LNCAP (cell line): ENCODE data around the gene POU6F2.

Experiments used
- TF ChIP-seq, protein P1 (sequence below): fragments of 450-650 bp; IDR thresholded peaks from 2 replicates; pipeline ENCODE4 v1.5.1; 2017; ENCODE audit warnings: mild to moderate bottlenecking

Gene POU6F2

DNA sequence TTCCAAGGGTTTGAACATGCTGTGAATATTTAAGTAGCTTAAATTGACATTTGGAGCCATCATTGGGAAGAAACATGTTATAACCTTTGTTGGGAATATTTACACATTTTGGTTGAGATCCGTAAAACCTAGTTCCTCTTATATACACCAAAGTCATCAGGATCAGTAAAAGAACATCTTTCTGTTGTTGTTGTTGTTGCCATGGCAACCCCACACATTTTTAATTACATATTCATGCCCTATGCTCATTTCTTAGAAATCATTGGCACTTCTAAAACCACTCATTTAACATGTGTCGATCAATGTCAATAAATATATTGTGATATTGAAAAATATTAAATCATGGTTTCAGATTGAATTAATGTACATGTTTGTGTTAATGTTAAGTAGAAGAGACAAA, 122.6 kb downstream of the POU6F2 start:
- TF ChIP-seq, protein P1, sequence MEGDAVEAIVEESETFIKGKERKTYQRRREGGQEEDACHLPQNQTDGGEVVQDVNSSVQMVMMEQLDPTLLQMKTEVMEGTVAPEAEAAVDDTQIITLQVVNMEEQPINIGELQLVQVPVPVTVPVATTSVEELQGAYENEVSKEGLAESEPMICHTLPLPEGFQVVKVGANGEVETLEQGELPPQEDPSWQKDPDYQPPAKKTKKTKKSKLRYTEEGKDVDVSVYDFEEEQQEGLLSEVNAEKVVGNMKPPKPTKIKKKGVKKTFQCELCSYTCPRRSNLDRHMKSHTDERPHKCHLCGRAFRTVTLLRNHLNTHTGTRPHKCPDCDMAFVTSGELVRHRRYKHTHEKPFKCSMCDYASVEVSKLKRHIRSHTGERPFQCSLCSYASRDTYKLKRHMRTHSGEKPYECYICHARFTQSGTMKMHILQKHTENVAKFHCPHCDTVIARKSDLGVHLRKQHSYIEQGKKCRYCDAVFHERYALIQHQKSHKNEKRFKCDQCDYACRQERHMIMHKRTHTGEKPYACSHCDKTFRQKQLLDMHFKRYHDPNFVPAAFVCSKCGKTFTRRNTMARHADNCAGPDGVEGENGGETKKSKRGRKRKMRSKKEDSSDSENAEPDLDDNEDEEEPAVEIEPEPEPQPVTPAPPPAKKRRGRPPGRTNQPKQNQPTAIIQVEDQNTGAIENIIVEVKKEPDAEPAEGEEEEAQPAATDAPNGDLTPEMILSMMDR, result no peak

DNA sequence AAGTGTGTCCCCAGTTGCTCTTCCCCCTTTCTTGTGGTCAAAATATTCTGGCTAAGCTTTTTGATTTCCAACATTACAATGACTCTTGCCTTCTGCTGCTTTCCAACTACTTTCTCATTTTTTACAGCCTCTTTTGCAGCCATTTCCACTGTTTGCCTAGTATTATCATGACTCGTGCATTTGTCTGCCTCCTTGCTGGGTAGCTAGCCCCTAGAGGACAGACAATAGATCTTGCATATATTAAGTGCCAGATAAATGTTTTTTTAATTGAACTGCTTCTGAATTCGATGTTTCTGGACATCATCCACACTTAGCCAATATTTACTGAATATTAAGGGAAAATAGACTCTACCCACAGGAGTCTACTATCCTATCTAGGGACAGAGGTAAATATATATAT, 124.5 kb downstream of the POU6F2 start:
- TF ChIP-seq, protein P1, result no peak

DNA sequence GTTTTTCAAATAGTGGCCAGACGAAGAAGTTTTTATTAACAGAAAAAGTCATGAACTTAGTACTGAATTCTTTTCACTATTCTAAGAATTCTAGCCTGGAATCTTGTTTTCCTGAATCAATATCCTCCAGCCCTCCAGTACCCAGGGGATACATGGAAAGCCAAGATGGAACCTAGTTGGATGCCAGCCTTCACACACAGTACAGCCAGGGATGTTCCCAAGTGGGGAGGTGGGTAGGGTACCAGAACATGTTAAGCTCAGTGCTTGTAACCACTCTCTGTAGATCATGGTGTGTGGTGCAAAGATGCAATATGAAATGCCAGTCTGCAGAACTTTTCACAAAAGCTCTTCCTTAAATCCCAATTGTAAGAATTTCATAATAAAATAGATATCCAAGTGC, 128.0 kb downstream of the POU6F2 start:
- TF ChIP-seq, protein P1, result no peak

DNA sequence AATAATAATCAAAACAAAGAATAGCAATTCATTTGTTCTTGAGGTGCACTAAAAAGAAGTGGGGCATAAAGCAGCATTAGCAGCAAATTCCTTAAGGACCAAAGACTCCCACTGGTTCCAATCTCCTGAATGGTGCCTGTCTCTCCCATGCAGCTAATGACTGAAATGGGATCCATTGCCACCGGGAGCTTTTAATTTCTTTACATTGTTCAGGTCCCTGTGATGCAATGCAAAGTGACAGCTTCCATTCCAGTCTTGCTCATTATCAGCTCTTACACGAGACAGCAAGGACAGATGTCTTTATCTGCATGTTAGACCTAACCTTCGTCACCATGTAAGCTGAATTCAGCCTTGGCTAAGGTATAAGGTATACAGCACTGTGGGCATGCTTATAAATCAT, 148.1 kb downstream of the POU6F2 start:
- TF ChIP-seq, protein P1, result no peak

DNA sequence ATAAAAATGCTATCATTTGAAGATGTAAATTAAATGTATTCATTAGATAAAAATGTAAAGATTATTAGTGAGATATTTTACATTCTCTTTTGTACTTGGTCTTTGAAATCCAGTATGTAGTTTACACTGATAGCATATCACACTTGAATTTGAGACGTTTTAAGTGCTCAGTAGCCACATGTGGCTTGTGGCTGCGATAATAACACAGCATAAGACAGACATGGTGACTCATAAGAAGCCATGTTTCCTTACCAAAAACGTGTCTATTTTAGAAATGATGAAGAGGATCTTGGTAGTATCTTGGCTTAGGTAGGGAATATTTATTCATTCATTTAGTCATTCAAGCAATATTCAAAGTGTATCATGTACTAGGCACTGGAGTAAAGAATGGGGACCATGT, 149.3 kb downstream of the POU6F2 start:
- TF ChIP-seq, protein P1, result no peak

DNA sequence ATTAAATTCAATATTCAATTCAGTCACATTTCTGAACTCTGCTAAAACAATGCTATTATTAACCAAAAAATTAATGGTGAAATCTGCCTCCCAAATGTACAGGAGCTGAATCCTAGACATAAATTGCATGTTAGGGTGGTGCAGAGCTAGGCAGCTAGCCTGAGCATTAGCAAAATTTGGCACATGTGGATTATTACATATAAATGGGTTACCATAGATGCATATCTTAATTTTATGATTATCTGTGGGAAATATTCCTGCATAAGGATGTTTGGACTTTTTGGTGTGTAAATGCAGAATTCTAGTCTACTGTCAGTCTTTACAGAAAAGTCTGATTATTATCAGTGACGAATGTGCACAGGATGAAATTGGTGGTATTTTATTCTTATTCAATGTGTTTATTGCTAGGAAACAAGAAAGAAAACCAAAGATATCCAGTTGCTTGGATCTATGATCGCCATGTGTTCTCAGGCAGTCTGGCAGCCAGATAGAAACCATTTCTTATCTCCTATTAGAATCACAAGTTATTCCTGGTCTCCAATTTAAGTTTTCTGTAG, 150.7 kb downstream of the POU6F2 start:
- TF ChIP-seq, protein P1, result no peak

DNA sequence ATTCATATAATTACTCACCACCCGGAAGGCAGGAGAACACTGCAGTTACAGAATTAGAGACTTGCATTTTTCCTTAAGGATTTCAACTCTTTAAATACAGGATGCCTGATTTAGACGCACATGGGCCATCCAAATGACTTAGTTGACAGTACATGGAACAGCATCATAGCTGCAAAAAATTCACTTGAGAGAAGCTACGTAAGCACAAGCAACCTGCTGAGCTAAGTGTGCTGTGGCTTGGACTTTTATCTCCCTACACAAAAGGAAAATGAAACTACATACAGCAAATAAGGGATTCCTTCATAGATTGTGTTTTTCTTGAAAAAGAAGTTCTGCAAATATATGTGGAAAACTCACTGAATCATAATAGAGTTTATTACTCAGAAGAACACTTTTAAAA, 152.6 kb downstream of the POU6F2 start:
- TF ChIP-seq, protein P1, result no peak

DNA sequence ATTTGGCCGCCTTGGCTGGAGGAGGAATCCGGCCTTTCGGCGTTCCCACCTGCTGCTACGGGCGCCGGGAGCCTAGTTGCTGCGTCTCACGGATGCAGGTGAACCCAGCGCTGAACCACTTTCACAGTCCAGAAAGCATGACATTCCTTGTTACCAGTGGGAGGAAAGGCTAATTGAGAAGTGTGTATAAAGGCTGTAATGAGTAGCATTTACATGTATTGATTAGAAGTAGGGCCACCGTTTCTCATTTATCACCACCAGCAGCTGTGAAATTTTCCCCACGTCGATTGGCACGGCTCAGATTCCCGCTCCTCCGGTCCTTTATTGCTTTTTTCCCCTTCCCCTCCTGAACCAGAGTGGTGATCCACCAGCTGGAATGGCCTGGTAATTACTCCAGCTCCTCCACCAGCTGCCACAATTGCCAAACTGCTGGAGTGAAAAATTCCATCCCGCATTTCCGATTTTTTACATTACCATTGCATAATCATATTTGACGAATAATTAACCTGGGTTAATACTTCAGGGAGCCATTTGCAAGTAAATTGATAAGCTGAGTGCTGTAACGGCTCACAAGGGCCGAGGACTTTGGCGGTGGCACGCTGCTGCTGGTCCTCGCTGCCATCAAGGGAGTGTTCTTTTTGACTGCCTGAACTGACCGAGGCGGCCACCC, 153.3 kb downstream of the POU6F2 start:
- TF ChIP-seq, protein P1, result no peak
